HEK293 (cell line): ENCODE results near the gene BEST2.
A peak's percentile ranks its signal among the peaks of the same experiment; 100 is the strongest.

Source experiments
- CTCF ChIA-PET: fragments of 350-600 bp; formaldehyde crosslinking; extraction: SDS; loops from one replicate; lab custom pipeline; 2021; ENCODE audit warnings: antibody characterized with exemption; lab: Yijun Ruan, JAX
- POLR2A ChIA-PET: fragments of 300-600 bp; formaldehyde crosslinking; extraction: SDS; loops from one replicate; lab custom pipeline; 2020; ENCODE audit warnings: antibody characterized with exemption, inconsistent platforms; lab: Yijun Ruan, JAX
- H3K27ac ChIP-seq: fragments of 200-500 bp; sonication (Bioruptor generic); 2 replicates; pipeline ENCODE4 v1.5.1; 2014; ENCODE audit warnings: low read depth, low read length, control low read depth, inconsistent platforms; ENCODE audit errors: extremely low read depth
- H3K36me3 ChIP-seq, 2 experiments: fragments of 200-500 bp in 1 of 2; sonication (Bioruptor generic) in 1 of 2; 1 replicate in 1 of 2; 2 replicates in 1 of 2; pipeline ENCODE4 v1.5.1; 2014 to 2017; ENCODE audit warnings: inconsistent platforms in 2 of 2, low read length in 2 of 2; ENCODE audit not compliant: control insufficient read depth in 2 of 2, insufficient read depth in 1 of 2
- H3K4me1 ChIP-seq: fragments of 200-500 bp; sonication (Bioruptor generic); 2 replicates; pipeline ENCODE4 v1.5.1; 2014; ENCODE audit warnings: mild to moderate bottlenecking, low read length, inconsistent platforms; ENCODE audit not compliant: control insufficient read depth, insufficient read depth
- H3K4me3 ChIP-seq: 2 replicates; pipeline ENCODE4 v1.5.1; 2011; ENCODE audit warnings: low read depth, mild to moderate bottlenecking, control low read depth, low read length, moderate library complexity
- H3K9me3 ChIP-seq: fragments of 200-500 bp; sonication (Bioruptor generic); 2 replicates; pipeline ENCODE4 v1.5.1; 2014; ENCODE audit warnings: low read depth, low read length, inconsistent platforms; ENCODE audit not compliant: control insufficient read depth, insufficient read depth
- BCL11B ChIP-seq: fragments of 450-650 bp; formaldehyde crosslinking; IDR thresholded peaks from 2 replicates; pipeline ENCODE4 v1.5.1; 2016; ENCODE audit warnings: low read depth, missing biosample characterization, missing genetic modification characterization
- BCL6B ChIP-seq: fragments of 450-650 bp; formaldehyde crosslinking; IDR thresholded peaks from 2 replicates; pipeline ENCODE4 v1.5.1; 2017; ENCODE audit warnings: missing biosample characterization, missing genetic modification characterization
- GLIS1 ChIP-seq: fragments of 450-650 bp; formaldehyde crosslinking; IDR thresholded peaks from 2 replicates; pipeline ENCODE4 v1.5.1; 2016; ENCODE audit warnings: missing biosample characterization, missing genetic modification characterization
- KLF1 ChIP-seq: fragments of 450-650 bp; formaldehyde crosslinking; IDR thresholded peaks from 2 replicates; pipeline ENCODE4 v1.5.1; 2016; ENCODE audit warnings: missing biosample characterization, missing genetic modification characterization
- KLF9 ChIP-seq: fragments of 450-650 bp; formaldehyde crosslinking; IDR thresholded peaks from 2 replicates; pipeline ENCODE4 v1.5.1; 2016; ENCODE audit warnings: missing biosample characterization, missing genetic modification characterization, low read depth
- MEIS1 ChIP-seq: sonication (generic); formaldehyde crosslinking; IDR thresholded peaks from 2 replicates; pipeline ENCODE4 v1.8.1; 2022; ENCODE audit warnings: missing genetic modification reagents, mild to moderate bottlenecking, borderline replicate concordance
- PATZ1 ChIP-seq: fragments of 450-650 bp; formaldehyde crosslinking; IDR thresholded peaks from 2 replicates; pipeline ENCODE4 v1.5.1; 2016; ENCODE audit warnings: missing biosample characterization, missing genetic modification characterization
- REST ChIP-seq: fragments of 450-650 bp; formaldehyde crosslinking; IDR thresholded peaks from 2 replicates; pipeline ENCODE4 v1.5.1; 2016; ENCODE audit warnings: missing biosample characterization, missing genetic modification characterization
- SP2 ChIP-seq: fragments of 450-650 bp; formaldehyde crosslinking; IDR thresholded peaks from 2 replicates; pipeline ENCODE4 v1.5.1; 2016; ENCODE audit warnings: missing biosample characterization, missing genetic modification characterization
- WT1 ChIP-seq: fragments of 450-650 bp; formaldehyde crosslinking; IDR thresholded peaks from 2 replicates; pipeline ENCODE4 v1.5.1; 2016; ENCODE audit warnings: missing biosample characterization, missing genetic modification characterization
- ZFP41 ChIP-seq: fragments of 450-650 bp; formaldehyde crosslinking; IDR thresholded peaks from 2 replicates; pipeline ENCODE4 v1.5.1; 2016; ENCODE audit warnings: missing biosample characterization, missing genetic modification characterization, borderline replicate concordance
- ZNF132 ChIP-seq: fragments of 450-650 bp; formaldehyde crosslinking; IDR thresholded peaks from 2 replicates; pipeline ENCODE4 v1.5.1; 2017; ENCODE audit warnings: missing biosample characterization, missing genetic modification characterization, borderline replicate concordance
- ZNF148 ChIP-seq: fragments of 450-650 bp; formaldehyde crosslinking; IDR thresholded peaks from 2 replicates; pipeline ENCODE4 v1.5.0; 2017; ENCODE audit warnings: missing biosample characterization, missing genetic modification characterization, borderline replicate concordance
- ZNF174 ChIP-seq: fragments of 450-650 bp; formaldehyde crosslinking; IDR thresholded peaks from 2 replicates; pipeline ENCODE4 v1.5.0; 2017; ENCODE audit warnings: missing biosample characterization, mild to moderate bottlenecking, missing genetic modification characterization
- ZNF362 ChIP-seq: fragments of 450-650 bp; formaldehyde crosslinking; IDR thresholded peaks from 2 replicates; pipeline ENCODE4 v1.5.1; 2016; ENCODE audit warnings: missing biosample characterization, missing genetic modification characterization
- ZNF416 ChIP-seq: fragments of 450-650 bp; formaldehyde crosslinking; IDR thresholded peaks from 2 replicates; pipeline ENCODE4 v1.5.1; 2016; ENCODE audit warnings: missing biosample characterization, missing genetic modification characterization
- ZNF560 ChIP-seq: fragments of 450-650 bp; formaldehyde crosslinking; IDR thresholded peaks from 2 replicates; pipeline ENCODE4 v1.5.1; 2017; ENCODE audit warnings: missing biosample characterization, missing genetic modification characterization, borderline replicate concordance

BEST2 gene

GRCh38 chr19:12751635-12752034, at the start of gene BEST2:
BEST2 (plus strand) TSS chr19:12751791; CDS start chr19:12752593, 802 bp downstream.
- POLR2A ChIA-PET: no interaction called here

GRCh38 chr19:12703046-12703445, 48.5 kb upstream of the BEST2 start:
- CTCF ChIA-PET: interaction anchor here (1.0 kb wide), 1 partner anchor 54 kb away, joined by 3 read pairs; no protein-coding TSS in a partner anchor
- Histone ChIP-seq H3K27ac (no peak overlapping the region), H3K4me3 (no peak overlapping the region), H3K36me3 (peaks cover 49 to 94% of the 10 kb centered on the region in 2 experiments), H3K4me1 (no peaks in the 10 kb centered on the region), H3K9me3 (no peaks in the 10 kb centered on the region)
- POLR2A ChIA-PET: interaction anchor here (0.5 to 1.4 kb wide), 3 partner anchors 20 to 1420 kb away, joined by 3 to 16 read pairs (median 4); no protein-coding TSS in a partner anchor
- TF ChIP-seq GLIS1 (tag by site-specific recombination): peak; percentile 45; the same call in 1 of the 2 replicates
- no peak for TF ChIP-seq ZNF132 (tag by site-specific recombination)
- no peak for TF ChIP-seq ZFP41 (tag by site-specific recombination)
- no peak for TF ChIP-seq ZNF174
- TF ChIP-seq PATZ1 (tag by site-specific recombination): peak; percentile 22; the same call in 1 of the 2 replicates
- peak; percentile 72 for TF ChIP-seq SP2 (tag by site-specific recombination)

More at GRCh38 chr19:12751635-12752034, at the start of gene BEST2:
- H3K4me3 ChIP-seq: no peak within 1 kb of the TSS
- H3K4me1 ChIP-seq: peaks cover 10% of the 10 kb centered on the region
- H3K27ac ChIP-seq: no peak within 1 kb of the TSS
- peaks cover 0 to 16% of the 10 kb centered on the region in 2 experiments; a peak in 2 of 3 replicates for H3K36me3 ChIP-seq
- TF ChIP-seq KLF1 (tag by site-specific recombination): peak; percentile 88
- no peak for TF ChIP-seq REST
- TF ChIP-seq KLF9 (tag by site-specific recombination): peak; percentile 56
- TF ChIP-seq WT1: peak; percentile 57; the same call in 1 of the 2 replicates
- 0 out of 2 replicates have a peak, but pooled peaks have one; percentile 5 for TF ChIP-seq BCL11B (tag by site-specific recombination)
- no peak for TF ChIP-seq MEIS1 (CRISPR knock-in tag)
- CTCF ChIA-PET: interaction anchor here (0.6 to 1.8 kb wide), 3 partner anchors 9 to 44 kb away, joined by 3 to 4 read pairs (median 4); no protein-coding TSS in a partner anchor
- no peaks in the 10 kb centered on the region for H3K9me3 ChIP-seq

GRCh38 chr19:12705169-12705568, 46.4 kb upstream of the BEST2 start:
- Histone ChIP-seq H3K4me1 (no peaks in the 10 kb centered on the region), H3K4me3 (no peak overlapping the region), H3K9me3 (no peaks in the 10 kb centered on the region), H3K27ac (no peak overlapping the region), H3K36me3 (peaks cover 61 to 96% of the 10 kb centered on the region in 2 experiments)
- ChIA-PET CTCF (no interaction called here), POLR2A (no interaction called here)
- TF ChIP-seq ZNF560 (tag by site-specific recombination) (no peak), BCL6B (tag by site-specific recombination) (no peak), ZNF362 (tag by site-specific recombination) (no peak), ZNF148 (tag by site-specific recombination) (no peak), ZNF416 (tag by site-specific recombination) (no peak)
